Fibroblast of skin of abdomen (primary cell): ENCODE results near the gene CAPN14.

Experiments used
- DNase-seq: peaks from one replicate; pipeline ENCODE4 v3.0.0-alpha.2; 2013

CAPN14 gene

DNA sequence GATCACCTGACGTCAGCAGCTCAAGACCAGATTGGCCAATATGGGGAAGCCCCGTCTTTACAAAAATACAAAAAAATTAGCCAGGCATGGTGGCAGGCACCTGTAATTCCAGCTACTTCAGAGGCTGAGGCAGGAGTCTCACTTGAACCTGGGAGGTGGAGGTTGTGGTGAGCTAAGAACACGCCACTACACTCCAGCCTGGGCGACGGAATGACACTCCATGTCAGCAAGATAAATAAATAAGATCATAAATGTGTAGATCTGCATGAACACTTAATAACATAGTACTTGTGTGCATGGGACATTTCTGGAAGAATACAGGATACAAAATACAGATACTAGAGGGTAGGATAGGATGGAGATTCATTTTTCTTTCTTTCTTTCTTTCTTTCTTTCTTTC is 25.7 kb upstream of the CAPN14 start:
- no peak for DNase-seq

DNA sequence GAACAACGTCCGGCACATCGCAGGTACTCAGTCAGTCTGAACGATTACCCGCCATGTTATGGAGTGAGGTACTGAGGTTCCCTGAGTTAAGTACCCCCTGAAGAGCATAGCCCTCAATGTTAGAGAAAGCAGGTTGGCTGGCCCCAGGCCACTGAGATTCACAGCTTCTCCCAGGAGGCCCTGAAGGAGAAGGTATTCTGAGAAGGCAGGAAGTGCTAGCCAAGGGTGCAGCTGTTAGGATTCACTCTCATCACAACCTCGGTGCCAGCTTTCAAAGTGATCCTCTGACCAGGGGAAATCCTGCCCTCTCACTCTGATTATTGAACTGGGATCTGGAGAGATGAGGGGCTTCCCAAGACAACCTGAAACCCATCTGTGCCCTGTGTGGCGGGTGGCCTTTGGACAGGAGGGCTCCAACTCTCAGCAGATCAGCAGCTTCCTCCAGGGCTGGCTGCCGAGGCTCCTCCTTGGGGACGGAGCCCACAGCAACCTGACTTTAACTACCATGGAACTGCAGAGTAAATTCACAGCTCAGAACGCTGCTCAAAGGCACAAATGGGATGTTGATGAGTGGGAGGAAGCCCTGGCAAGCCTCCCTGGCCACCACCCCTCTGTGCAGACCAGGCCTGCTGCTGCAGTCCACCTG is 24.4 kb upstream of the CAPN14 start:
- no peak for DNase-seq

DNA sequence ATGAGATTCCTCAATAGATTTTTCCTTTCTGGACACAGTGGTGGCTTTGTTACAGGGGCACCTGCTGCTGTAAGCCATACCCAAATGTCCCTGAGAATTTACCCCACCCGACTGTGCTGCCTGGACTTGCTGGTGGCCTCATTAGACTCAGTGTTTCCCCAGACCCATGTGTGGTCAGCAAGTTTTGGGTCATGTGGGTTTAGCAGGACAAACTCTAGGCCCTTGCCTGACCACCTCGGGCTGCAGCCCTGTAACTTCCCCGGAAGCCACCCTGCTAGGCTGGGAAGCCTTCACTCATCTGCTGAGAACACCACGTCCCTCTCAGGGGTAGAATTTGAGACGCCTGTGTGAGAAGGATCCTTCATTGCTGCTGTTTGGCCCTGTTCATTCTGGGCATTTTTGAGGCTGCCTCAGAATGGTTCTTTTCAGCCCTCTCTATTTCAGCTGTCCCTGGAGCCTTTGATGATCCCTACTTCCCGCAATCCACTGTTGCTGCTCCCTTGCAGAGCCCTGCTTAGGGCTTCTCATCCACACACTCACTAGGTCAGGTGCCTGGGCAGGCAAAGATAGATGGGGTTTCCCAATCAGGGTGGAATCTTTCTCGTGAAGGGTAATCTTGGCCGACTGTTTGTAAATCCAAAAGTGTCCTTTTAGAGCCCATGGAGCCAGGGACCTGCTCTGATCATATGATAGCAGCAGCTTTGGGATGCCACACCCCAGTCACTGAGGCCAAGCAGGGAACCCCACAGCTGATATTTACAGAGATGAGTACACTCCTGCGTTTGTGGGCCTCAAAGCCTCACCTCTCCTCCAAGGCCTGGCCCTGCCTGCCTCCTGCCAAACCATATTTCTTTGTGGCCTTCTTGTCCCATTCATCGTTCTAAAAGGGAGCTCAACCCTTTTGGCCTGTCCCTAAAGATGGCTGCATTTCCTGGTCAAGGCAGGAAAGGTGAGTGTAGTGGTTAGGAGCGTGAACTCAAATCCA is 23.4 kb upstream of the CAPN14 start:
- DNase-seq, result no peak

DNA sequence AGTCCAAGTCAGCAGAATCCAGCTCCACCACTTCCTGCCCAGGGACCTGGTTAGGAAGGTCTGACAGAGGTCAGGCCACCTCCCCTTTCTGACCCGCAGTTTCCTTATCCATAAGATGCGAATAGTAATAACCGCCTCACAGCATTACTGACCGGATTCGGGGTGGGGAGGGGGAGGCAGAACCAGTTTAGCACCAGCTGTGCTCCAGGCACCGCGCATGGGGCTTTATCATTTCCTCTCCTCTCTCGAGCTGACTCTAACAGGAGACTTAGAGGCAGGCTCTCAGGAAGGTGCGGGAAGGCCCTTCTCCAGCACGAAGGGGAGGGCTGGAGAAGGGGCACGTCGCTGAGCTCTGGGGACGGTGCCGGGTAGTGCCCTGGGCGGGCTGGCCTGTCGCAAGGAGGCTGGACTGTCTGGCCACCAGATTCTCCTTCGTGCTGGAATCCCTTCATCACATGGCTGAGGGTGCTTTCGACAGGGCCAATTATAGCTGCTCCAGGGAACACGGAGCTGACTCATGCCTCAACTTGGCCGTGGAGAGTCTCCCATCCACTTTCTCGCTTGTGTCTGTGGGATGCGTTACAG is 22.4 kb upstream of the CAPN14 start:
- peak; percentile 56 for DNase-seq

DNA sequence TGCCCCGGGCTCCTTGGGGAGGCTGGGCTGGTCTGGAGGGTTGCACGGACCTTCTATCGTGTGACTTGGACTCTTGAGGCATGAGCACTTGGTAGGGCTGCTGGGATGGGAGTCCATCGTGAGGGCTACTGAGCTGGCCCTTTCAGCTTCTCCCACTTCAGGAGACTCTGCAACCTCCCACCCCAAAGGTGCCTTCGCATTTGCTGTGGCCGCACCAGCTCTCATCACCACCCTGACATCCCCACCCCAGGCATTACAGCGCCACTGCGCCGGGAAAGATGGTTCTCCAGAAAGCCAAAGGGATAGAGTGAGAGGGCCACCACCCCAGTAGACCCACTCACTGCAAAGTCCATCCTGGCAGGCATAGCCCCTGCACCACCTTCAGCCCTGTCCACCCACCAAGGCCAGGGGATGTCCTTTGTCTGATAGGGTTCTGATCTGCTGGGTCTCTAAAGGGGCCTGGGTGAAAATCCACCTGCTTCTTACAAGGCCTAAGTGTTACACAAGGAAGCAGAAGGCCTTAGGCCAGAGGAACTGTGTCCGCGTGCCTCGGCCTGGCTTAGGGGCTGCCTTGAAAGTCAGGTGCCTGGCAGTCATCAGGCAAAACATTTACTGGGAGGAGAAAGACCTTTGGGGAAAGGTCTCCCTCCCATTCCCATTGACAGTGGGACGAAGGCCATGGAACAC is 21.7 kb upstream of the CAPN14 start:
- DNase-seq, result no peak

DNA sequence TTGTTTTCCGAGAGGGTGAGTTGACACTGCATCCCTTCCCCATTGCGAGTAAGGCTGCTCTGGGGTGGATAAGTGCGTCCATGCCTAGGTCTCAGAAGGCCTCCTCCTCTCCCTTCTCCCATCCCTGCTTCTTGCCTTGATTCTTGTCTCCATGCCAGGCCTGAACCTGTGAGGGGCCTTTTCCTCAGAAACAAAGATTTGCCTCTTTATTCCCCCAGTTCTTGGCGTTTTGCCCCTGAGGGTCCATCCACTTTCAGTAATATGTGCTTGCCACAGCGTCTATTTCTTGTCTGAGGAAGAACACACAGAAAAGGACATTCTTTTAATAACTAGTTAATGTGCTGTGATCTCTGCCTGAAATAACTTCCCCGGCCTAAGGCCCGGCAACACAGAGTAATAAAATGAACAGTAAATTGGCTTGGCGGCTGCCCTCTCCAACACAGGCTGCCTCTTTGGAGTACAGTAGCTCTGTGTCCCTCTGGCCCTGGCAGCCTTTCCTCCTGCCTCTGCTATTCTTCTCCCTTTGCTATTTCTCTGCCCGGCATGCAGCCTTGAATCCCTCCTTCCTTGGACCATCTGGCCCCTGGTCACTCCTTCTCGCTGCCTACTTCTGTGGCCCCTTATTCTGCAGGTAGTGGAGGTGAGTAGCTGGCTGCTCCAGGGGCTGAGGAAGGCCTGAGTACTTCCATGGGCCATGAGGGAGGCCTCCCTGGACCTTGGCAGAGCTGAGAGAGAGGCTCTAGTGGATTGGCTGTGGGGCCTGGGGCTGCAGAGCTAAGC is 21.0 kb upstream of the CAPN14 start:
- no peak for DNase-seq

DNA sequence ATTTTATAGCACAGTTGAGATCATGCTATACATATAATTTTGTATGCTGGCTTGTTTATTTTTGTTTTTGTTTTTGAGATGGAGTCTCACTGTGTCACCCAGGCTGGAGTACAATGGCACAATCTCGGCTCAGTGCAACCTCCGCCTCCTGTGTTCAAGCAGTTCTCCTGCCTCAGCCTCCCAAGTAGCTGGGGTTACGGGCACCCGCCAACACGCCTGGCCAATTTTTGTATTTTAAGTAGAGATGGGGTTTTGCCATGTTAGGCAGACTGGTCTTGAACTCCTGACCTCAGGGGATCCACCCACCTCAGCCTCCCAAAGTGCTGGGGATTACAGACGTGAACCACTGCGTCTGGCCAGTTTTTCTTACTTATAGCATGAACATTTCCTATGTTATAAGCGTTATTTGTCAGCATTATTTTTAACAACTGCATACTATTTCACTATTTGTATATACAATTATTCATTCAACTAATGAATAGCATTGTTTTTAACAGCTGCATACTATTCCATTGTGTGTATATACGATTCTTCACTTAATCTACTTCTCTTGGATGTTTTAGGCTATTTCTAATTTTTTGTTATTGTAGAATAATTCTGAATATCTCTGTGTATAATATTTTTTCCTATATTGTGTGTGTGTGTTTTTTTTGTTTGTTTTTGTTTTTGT is 20.2 kb upstream of the CAPN14 start:
- no peak for DNase-seq

DNA sequence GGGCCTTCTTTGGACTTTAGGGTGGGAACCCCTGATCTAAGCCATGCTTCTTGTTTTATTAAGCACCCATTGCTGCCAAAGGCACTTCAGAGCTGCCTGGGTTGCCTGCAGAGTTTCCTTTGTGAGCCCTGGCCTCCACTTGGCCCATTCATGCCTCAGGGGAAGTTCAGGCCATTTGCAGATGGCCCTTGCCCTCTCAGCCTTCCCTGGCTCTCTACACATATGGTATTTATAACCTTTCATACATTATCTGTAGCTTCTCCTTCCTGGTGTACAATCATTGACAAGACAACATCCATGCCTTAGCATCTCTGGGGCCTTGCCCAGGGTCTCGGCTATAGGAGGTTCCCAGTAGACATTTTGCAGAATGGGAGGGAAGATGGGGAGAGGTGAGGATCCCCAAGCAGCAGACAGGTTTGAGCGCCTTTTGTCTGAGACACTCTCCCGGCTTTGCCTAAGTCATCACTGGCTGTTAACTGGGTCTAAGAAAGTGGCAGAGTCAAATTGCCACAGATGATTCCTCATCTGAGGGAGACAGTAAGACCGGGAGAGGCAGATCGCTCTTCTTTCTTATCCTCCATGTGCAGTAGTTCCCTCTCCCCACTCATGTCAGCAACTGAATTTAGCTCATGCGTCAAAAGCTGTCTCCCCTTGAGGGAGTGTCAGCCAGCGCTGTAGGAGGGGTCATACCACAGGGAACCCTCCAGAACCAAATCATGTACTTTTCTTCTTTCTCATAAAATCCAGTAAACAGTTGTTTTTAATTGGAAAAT is 19.3 kb upstream of the CAPN14 start:
- no peak for DNase-seq

DNA sequence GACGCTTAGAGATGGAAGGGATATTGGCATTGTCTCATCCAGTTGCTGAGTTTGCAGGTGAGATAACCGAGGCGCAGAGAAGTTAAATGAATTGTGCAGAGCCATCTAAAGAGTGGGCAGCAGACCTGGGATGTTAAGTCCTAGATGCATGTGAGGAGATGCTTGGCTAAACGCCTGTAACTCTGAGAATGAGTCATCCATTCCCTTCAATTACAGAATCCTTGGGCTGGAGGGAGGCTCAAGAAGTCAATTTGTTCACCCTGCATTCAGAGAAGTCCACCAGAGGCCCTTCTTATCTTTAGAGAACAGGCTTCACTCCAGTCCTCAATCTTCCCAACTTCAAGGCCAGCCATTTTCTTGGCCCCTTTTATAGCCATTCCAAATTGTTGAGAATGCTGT is 18.2 kb upstream of the CAPN14 start:
- DNase-seq, result peak; percentile 87

DNA sequence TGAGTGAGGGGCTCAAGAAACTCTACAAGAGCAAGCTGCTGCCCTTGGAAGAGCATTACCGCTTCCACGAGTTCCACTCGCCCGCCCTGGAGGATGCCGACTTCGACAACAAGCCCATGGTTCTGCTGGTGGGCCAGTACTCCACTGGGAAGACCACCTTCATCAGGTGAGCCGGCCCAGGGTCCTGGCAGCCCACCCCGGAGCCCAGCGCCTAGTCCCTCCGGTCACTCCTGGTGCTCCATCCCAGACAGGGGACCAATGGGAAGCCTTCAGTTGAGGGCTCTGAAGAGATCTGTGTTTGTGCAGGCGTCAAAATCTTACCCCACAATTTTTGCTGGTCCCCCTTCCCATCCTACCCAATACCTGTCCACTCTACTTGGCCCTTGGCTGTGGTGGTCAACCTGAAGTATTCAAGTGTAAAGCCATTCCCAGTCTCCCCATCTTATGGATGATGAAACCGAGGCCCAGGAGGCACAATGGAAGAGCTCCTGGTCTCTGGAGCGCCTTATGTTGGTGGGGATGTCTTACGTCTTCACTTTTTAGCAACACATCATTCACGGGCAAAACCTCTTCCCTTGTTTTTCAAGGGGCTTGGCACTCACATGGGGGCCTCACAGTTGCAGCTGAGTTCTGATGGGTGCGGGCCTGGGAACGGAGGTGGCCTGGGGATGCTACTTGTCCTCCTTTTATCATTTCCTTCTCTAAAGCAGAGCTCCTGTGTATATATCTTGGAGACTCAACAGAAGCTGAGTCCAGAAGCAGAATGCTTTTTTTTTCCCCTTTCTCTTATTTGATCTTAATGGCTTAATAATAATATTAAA is 17.6 kb upstream of the CAPN14 start:
- DNase-seq, result no peak

DNA sequence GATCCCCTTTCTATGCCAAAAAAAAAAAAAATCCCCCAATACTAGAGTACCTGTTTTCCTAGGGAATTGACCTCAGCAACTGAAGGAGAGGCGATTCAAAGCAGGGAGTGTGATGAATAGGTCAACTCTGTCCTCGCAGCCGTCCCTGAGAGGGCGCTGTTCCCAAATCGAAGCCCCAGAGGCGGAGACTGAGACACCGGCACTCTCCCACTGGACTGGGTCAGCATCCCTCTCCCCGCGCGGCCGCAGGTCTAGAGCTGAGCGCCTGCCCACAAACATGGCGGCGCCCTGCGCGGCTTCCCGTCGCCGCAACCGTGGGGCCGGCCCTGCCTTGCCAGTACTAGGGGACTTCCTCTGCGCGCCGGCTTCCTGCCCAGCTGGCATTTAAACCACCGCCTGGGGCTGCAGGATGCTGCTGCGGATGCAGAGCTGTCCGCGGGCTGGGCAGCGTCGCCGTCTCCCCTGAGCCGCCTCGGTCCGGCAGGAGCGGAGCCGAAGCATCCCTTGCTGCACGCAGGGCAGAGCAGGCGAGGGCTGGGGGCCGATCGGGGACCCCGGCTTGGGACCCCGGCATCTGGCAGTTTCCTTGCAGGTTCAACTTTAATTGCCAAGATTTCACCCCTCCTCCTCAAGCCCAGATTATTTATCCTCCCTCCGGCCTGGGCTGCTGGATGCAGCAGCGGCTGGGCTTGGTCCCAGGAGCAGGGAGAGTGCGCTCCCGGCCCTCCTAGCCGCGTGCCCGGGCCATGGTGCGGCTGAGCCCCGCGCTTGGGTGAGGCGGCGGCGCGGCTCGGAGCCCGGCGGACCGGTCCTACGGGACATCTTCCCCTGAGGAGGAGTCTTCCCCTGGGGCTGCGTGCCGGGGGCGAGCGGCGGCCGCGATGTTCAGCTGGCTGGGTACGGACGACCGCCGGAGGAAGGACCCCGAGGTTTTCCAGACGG is 16.7 kb upstream of the CAPN14 start, which contains the start of gene EHD3:
Gene EHD3 (plus strand): TSS at position 412 of the 942 bp plus-strand sequence. CDS start 470 bp downstream, at position 882.
- peak; percentile 93 for DNase-seq

DNA sequence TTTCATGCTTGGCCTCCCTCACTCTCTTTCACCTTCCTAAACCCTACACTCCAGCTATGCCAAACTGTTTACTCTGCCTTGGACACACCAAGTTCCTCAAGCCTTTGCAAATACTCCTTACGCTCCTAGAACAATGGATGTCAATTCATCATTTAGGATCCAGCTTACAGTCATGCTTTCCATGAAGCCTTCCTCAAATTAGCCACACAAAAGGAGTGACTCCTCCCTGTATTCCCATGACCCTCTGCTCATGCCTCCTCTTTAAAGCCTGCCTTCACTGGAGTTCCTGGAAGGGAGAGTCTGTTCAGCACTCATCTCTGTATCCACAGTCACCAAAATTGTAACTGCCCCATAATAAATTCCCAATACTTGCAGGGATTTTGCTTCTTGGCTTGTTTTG is 15.9 kb upstream of the CAPN14 start:
- no peak for DNase-seq

DNA sequence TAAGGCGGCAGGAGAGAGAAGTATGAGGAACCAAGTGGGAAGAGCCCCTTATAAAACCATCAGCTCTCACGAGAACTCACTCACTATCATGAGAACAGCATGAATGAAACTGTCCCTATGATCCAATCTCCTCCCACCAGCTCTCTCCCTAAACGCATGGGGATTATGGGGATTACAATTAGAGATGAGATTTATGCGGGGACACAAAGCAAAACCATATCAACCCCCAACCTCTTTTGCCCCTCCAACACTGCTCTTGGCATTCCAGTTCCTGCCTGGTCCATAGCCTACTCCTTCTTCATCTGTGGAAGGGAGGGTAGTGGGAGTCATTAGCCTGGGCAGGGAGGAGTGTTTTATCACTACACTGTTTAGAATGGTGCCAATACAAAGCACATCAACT is 15.3 kb upstream of the CAPN14 start:
- no peak for DNase-seq

DNA sequence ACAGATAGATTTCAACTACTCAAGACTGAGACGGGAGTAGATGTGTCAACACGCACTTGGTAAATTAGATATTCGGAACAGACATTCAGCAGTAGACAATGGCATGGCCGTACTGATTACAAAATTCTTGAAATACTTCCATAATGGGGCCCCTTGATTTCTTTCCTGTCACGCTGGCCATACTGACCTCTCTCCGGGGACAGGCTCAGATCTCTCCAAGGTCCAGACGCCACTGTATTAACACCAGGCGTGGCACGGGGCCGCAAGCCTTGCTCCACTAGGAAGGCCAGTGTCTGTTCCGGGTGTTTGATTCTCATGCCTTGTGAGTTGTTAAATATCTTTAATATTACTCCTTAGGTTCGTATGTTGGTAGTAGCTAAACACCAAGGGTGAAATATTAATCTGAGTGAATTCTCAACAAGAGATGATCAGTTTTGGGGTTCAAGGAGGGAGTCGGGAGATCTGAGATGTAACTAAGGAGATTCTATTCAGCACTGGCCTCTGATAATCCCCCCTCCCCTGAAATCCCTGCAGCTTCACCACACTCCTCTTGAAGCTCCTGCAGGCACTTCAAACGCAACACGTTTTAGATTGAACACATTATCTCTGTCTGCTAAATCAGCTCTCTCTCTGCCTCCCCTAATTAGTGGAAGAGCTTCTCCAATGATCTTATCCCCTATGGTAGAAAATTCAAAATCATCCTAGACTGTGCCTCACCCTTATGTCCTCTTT is 14.4 kb upstream of the CAPN14 start:
- no peak for DNase-seq

DNA sequence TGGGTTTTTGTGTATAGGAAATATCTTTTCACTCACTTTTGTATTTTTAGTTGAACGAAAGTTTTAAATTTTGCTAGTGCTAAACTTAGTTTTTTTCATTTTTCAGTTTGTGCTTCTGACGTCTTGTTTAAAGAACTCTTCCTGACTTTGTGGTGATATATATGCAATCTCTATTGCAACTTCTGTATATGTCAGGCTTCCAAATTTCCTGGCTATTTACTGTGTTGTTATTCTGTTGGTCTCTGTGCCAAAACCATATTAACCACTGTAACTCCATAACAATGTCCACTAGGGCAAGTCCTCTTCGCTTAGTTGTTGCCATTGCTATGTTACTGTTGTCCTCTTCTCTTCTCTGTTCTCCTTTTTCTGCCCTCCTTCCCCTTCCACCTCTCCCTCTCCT is 13.4 kb upstream of the CAPN14 start:
- DNase-seq, result no peak

DNA sequence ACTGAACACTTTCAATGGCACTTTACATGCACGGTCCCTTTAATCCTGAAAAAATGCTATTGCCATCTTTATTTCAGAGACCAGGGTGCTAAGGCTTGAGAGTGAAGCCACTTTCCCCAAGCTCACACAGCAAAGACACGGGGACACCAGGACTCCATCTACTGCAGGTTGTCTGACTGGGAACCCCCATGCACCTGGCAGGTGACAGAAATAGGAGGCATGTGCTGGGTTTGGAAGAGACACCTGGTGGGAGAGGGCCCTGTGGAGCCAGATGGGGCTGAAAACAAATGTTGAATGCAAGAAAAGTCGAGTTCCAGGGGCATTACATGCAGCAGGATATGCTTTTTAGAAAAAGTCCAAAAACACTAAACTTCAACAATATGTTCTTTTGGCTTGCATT is 11.4 kb upstream of the CAPN14 start:
- DNase-seq, result no peak

DNA sequence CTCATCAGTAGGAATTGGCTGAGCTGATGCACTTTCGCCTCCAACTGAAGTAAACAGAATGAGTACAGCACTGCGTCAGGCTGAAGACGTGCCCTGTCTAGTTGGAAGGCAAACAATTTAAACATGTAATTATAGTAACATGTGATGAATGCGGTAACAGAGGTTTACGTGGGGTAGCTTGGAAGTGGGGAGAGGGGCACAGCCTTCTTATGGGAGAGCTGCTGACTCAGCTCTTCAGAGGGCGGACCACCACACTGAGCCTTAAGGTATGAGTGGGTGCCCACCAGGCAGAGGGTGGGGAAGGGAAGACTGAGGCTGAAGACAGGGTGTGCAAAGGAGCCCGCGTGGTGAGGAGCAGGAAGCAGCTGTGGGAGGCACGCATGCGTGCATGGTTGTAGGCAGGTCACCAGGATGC is 10.4 kb upstream of the CAPN14 start:
- no peak for DNase-seq

DNA sequence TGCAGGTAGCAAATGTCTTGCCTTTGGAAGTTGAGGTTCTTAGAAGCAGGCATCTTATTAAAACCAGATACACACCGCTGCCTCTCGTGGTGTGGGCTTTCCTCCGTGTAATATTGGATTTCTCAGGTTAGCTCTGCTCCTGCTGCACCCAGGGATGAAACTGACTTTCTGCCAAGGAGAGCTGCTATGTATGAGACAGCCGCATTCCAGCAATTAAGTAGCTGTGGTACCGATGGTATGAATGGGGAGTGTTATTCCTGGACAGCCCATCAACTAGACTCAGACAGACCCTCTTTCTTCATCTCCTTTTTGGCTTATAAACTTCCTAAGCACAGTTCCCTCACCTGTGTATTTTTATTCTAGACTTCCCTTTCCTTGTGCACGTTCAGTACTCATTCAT is 9.8 kb upstream of the CAPN14 start:
- peak; percentile 17 for DNase-seq
